Kidney tubule cell (primary cell): ENCODE results near the gene MSI1.

Experiments used
- DNase-seq: peaks from one replicate; pipeline ENCODE4 v3.0.0-alpha.2; 2018; ENCODE audit warnings: low spot score

Gene MSI1

GRCh38 chr12:120368789-120369602, at the start of gene MSI1:
Gene MSI1, minus strand, starts transcription at chr12:120369164. Its CDS starts 73 bp downstream, at chr12:120369091.
- no peak for DNase-seq

- DNase-seq, result no peak
Measured at GRCh38 chr12:120417917-120418580, 49.1 kb upstream of the MSI1 start.

GRCh38 chr12:120416490-120417216, 47.7 kb upstream of the MSI1 start:
- DNase-seq, result no peak

GRCh38 chr12:120413901-120414695, 45.1 kb upstream of the MSI1 start:
- DNase-seq, result no peak

GRCh38 chr12:120412421-120412820, 43.5 kb upstream of the MSI1 start:
- DNase-seq, result no peak

- no peak for DNase-seq
Measured at GRCh38 chr12:120408771-120409170, 39.8 kb upstream of the MSI1 start.

- DNase-seq, result no peak
Measured at GRCh38 chr12:120406553-120406952, 37.6 kb upstream of the MSI1 start.

GRCh38 chr12:120406069-120406468, 37.1 kb upstream of the MSI1 start:
- DNase-seq, result no peak

GRCh38 chr12:120404271-120404670, 35.3 kb upstream of the MSI1 start:
- no peak for DNase-seq

- no peak for DNase-seq
Measured at GRCh38 chr12:120403869-120404268, 34.9 kb upstream of the MSI1 start.

- peak; percentile 41 for DNase-seq
Measured at GRCh38 chr12:120402217-120402616, 33.3 kb upstream of the MSI1 start.

GRCh38 chr12:120399531-120399930, 30.6 kb upstream of the MSI1 start:
- peak; percentile 4 for DNase-seq

GRCh38 chr12:120397824-120398540, 29.0 kb upstream of the MSI1 start:
- no peak for DNase-seq

GRCh38 chr12:120394483-120395367, 25.8 kb upstream of the MSI1 start:
- peak; percentile 69 for DNase-seq

GRCh38 chr12:120390540-120391120, 21.7 kb upstream of the MSI1 start:
- no peak for DNase-seq

GRCh38 chr12:120388691-120389481, 19.9 kb upstream of the MSI1 start:
- DNase-seq, result no peak

GRCh38 chr12:120381752-120382419, 12.9 kb upstream of the MSI1 start:
- no peak for DNase-seq

GRCh38 chr12:120378036-120378435, 9.1 kb upstream of the MSI1 start:
- DNase-seq, result no peak
